IgD-negative memory B cell (primary cell): ENCODE data around the gene PM20D2. TPM values are rescaled to one million over a fixed set of nuclear protein-coding genes. Genes with fewer than 3 reads are reported as not detected.
A peak's percentile ranks its signal among the peaks of the same experiment; 100 is the strongest.
"Not testable (repeated sequence)": the region's sequence is repeated elsewhere in the genome, so short reads cannot be mapped to it uniquely, and the experiment has no call there.

Experiments used
- H3K27ac Mint-ChIP-seq, 3 donors: one replicate each; pipeline ENCODE4 v1.8.0; 2020 to 2022; ENCODE audit warnings: mild to moderate bottlenecking in 3 of 3, mixed read lengths in 3 of 3, moderate library complexity in 1 of 3
- H3K27me3 Mint-ChIP-seq: one replicate; pipeline ENCODE4 v1.8.0; 2021; ENCODE audit warnings: mixed read lengths
- H3K36me3 Mint-ChIP-seq: one replicate; pipeline ENCODE4 v1.8.0; 2020; ENCODE audit warnings: mild to moderate bottlenecking, mixed read lengths
- H3K4me1 Mint-ChIP-seq, 3 donors: one replicate each; pipeline ENCODE4 v1.8.0; 2020 to 2022; ENCODE audit warnings: mixed read lengths in 3 of 3, mild to moderate bottlenecking in 1 of 3
- H3K4me3 Mint-ChIP-seq, 4 donors: one replicate each; pipeline ENCODE4 v1.8.0; 2020 to 2022; ENCODE audit warnings: mild to moderate bottlenecking in 4 of 4, mixed read lengths in 4 of 4, moderate library complexity in 3 of 4
- H3K9me3 Mint-ChIP-seq, 3 donors: one replicate each; pipeline ENCODE4 v1.8.0; 2020 to 2021; ENCODE audit warnings: mixed read lengths in 3 of 3, mild to moderate bottlenecking in 1 of 3
- polyA plus RNA-seq: library from polyadenylated mRNA; unstranded; fragments of 300-500 nt; fragmentation: Illumina TruSeq; gene quantifications from one replicate; pipeline ENCODE4 v1.2.3, GENCODE V29; 2021

Gene PM20D2, protein sequence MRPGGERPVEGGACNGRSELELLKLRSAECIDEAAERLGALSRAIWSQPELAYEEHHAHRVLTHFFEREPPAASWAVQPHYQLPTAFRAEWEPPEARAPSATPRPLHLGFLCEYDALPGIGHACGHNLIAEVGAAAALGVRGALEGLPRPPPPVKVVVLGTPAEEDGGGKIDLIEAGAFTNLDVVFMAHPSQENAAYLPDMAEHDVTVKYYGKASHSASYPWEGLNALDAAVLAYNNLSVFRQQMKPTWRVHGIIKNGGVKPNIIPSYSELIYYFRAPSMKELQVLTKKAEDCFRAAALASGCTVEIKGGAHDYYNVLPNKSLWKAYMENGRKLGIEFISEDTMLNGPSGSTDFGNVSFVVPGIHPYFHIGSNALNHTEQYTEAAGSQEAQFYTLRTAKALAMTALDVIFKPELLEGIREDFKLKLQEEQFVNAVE
- polyA plus RNA-seq = 16.0 TPM

DNA sequence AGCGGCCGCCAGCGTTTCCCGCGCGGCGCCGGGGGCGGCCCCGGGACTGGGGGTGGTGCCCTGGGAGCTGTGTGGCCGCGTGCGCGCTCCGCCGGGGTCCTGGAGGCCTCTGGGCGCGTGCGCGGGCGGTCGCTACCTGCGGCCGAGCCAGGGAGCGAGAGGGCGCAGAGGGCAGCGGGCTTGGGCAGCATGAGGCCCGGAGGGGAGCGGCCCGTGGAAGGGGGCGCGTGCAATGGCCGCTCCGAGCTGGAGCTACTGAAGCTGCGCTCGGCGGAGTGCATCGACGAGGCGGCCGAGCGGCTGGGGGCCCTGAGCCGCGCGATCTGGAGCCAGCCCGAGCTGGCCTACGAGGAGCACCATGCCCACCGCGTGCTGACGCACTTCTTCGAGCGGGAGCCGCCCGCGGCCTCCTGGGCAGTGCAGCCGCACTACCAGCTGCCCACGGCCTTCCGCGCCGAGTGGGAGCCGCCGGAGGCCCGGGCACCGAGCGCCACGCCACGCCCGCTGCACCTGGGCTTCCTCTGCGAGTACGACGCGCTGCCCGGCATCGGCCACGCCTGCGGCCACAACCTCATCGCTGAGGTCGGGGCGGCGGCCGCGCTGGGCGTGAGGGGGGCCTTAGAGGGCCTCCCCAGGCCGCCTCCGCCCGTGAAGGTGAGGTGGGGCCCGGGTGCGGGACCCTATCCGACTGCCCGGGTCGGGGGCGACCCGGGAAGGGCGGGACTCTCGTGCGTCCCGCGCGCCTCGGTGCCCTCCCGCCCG is at the start of gene PM20D2:
Gene PM20D2, plus strand, starts transcription at position 100 of the 762 bp plus-strand sequence. Its CDS starts 90 bp downstream, at position 190.
- Mint-ChIP-seq H3K4me1 (peaks cover 19 to 34% (median 30%) of the 10 kb centered on the region in 3 donors), H3K27me3 (no peaks in the 10 kb centered on the region), H3K36me3 (peaks cover 5% of the 10 kb centered on the region), H3K9me3 (no peaks in the 10 kb centered on the region), H3K27ac (peak within 1 kb of the TSS; percentile 18 to 95 (median 83)), H3K4me3 (peak within 1 kb of the TSS; percentile 93 to 98 (median 96))

DNA sequence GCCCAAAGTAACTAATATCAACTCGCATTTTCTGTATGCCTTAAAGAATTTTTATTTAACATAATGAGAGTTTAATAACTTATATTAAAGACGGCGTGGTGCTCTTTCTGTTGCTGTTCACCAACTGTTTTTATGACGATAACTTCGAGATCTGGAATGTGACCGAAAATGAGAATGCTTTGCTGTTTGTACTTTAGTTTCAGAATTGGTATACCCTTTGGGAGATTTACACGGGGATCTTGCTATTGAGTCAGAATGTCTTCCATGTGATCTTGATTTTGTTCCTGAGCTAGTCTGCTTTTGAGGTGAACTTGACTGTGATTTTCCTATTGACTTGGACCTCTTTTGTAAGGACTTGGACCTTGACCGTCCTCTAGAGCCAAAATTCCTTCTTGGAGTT is 47.4 kb upstream of the PM20D2 start:
- Mint-ChIP-seq H3K4me1 (peaks cover 0 to 8% (median 3%) of the 10 kb centered on the region in 3 donors), H3K27ac (no peak overlapping the region), H3K9me3 (no peaks in the 10 kb centered on the region), H3K36me3 (peaks cover 2% of the 10 kb centered on the region), H3K4me3 (no peak overlapping the region), H3K27me3 (no peaks in the 10 kb centered on the region)

DNA sequence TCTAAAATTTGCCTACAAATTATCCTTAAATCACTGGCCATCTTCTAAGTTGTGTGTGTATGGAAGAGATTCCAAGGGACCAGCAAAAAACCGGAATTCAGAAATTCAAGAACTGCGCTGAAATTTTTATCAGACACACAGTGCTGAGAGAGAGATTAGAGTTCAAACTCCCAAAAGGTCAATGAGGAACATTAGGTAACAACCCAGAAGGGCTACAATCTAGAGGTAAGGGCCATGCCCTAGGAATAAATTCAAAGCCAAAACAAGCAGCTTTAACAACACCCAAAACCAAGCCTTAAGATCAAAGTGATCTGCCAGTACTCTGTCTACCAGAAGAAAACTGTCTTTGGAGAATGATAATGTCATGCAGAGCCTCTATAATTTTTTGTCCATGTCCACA is 45.7 kb upstream of the PM20D2 start:
- Mint-ChIP-seq H3K4me3 (no peak overlapping the region), H3K27ac (no peak overlapping the region), H3K27me3 (no peaks in the 10 kb centered on the region), H3K36me3 (peaks cover 2% of the 10 kb centered on the region), H3K4me1 (peaks cover 0 to 8% (median 3%) of the 10 kb centered on the region in 3 donors), H3K9me3 (no peaks in the 10 kb centered on the region)

DNA sequence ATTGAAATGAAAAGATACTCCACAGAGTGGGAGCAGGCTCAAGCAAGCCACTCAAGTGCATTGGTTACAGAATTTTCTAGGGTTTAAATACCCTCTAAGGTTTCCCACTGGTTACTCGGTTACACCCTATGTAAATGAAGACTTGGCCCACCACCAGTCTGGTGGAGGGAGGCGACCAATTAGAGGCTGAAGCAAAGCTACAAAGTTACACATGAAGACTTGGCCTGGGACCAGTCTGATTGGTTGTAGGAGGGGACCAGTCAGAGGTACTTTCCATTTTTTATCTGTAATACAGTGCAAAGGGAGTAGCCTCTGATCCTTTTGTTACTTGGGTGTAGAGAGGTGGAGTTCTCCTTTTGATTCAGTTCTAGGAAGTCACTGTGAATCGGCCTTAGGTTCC is 35.6 kb upstream of the PM20D2 start:
- no peaks in the 10 kb centered on the region for H3K27me3 Mint-ChIP-seq
- H3K27ac Mint-ChIP-seq = no peak overlapping the region
- no peak overlapping the region for H3K4me3 Mint-ChIP-seq
- peaks cover 4% of the 10 kb centered on the region for H3K36me3 Mint-ChIP-seq
- H3K4me1 Mint-ChIP-seq = no peaks in the 10 kb centered on the region
- no peaks in the 10 kb centered on the region for H3K9me3 Mint-ChIP-seq

DNA sequence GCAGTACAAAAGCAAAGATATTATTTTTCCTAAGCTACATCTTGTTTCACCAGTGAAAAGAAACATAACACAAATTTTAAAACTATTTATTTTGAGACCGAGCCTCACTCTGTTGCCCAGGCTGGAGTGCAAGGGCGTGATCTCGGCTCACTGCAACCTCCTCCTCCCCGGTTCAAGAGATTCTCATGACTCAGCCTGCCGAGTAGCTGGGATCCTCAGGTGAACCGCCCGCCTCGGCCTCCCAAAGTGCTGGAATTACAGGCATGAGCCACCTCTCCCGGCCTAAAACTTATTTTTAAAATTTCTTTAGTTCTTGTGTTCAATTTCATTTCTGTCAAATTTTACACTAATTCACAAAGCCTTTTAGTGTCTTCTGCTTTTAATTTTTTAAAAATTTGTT is 33.9 kb upstream of the PM20D2 start:
- H3K9me3 Mint-ChIP-seq = no peaks in the 10 kb centered on the region
- peaks cover 3% of the 10 kb centered on the region for H3K36me3 Mint-ChIP-seq
- H3K4me1 Mint-ChIP-seq = peaks cover 2 to 3% (median 2%) of the 10 kb centered on the region in 3 donors
- no peak overlapping the region for H3K27ac Mint-ChIP-seq
- no peak overlapping the region for H3K4me3 Mint-ChIP-seq
- peaks cover 2% of the 10 kb centered on the region for H3K27me3 Mint-ChIP-seq

DNA sequence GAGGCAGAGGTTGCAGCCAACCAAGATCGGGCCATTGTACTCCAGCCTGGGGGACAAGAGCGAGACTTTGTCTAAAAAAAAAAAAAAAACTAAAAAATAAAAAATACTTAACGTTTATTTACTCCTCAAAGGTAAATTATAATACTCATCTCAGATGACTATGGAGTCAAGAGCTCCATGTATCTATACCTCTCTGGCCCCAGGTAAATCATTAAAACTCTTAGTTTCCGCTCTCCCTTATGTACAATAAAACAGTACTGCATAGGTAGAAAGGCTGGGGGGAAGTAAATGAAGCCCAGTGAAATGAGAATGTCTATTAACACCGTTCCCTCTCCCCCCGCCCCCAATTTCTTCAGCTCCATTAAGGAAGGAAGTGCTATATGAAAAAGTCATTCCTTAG is 29.2 kb upstream of the PM20D2 start:
- H3K4me3 Mint-ChIP-seq = peak overlapping the region; percentile 84 to 95 (median 88)
- H3K36me3 Mint-ChIP-seq = peaks cover 2% of the 10 kb centered on the region
- H3K9me3 Mint-ChIP-seq = no peaks in the 10 kb centered on the region
- peaks cover 5% of the 10 kb centered on the region for H3K27me3 Mint-ChIP-seq
- H3K4me1 Mint-ChIP-seq = peaks cover 6 to 7% (median 6%) of the 10 kb centered on the region in 3 donors
- peak overlapping the region in 1 of 3 donors; percentile 23 for H3K27ac Mint-ChIP-seq

DNA sequence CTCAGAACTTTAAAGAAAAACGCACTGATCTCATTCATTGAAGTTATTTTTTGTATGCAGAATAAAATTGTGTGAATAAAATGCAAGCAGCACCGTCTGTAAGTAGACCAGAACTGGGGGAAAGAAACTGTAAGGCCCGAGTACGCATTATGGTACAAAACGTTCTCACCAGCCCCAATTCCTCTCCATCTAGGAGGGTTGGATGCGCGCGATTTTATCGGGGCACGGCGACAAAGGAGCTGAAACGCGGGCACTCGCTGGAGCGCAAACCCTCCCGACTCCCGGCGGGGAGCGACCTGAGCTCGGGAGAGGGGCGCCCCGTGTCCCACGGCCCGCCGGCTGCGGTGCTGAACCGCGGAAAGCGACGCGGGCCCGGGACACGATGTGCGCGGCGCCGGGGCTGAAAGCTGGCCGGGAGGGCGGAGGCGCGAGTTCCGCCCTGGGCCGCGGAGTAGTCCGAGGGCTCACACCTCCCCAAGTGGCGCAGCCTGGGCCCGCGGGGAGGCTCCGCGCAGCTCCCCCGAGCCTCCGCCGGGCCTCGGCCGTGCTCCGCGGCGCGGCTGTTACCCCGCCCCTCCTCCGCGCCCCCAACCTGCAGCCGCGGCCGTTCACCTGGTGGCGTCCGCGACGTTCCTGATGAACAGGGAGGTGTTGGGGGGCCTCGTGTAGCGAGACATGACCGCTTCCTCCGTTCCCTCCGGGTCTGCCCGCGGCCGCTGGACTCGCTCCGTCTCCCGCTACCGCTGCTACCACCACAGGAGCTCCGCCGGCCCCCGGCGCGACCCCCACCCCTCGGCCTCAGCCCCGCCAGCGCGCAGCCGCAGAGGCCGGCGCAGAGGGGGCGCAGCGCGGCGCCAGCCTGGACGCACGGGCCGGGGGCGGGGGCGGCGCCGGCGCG is 28.4 kb upstream of the PM20D2 start, which contains the start of gene SRSF12:
Gene SRSF12, minus strand, starts transcription at position 861 of the 898 bp plus-strand sequence. Its CDS starts 184 bp downstream, at position 677.
- peak within 1 kb of the TSS; percentile 84 to 95 (median 88) for H3K4me3 Mint-ChIP-seq
- H3K27me3 Mint-ChIP-seq = peaks cover 5% of the 10 kb centered on the region
- H3K36me3 Mint-ChIP-seq = peaks cover 2% of the 10 kb centered on the region
- peaks cover 6 to 7% (median 6%) of the 10 kb centered on the region in 3 donors for H3K4me1 Mint-ChIP-seq
- H3K9me3 Mint-ChIP-seq = no peaks in the 10 kb centered on the region
- peak within 1 kb of the TSS in 1 of 3 donors; percentile 23 for H3K27ac Mint-ChIP-seq

DNA sequence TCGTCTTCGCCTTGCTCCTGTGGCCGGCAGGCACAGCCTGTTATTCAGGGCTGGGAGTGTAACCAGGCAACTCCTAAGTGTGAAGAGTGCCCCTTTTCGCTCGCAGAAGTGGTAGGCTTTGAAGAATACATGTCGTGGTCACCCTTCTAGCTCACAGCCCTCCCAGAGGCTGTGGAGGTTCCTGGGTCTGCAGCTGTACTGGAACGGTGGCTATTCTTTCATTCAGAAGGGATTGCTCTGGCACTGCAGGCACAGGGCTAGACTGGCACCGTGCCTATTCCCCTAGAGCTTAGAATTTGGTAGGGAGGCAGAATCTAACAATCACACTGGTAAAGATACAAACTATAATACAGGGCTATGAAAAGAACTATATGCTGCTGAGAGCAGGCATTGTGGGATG is 26.9 kb upstream of the PM20D2 start:
- peaks cover 2% of the 10 kb centered on the region for H3K36me3 Mint-ChIP-seq
- no peak overlapping the region for H3K27ac Mint-ChIP-seq
- H3K4me3 Mint-ChIP-seq = peak overlapping the region; percentile 30 to 78 (median 51)
- H3K4me1 Mint-ChIP-seq = peaks cover 6 to 7% (median 6%) of the 10 kb centered on the region in 3 donors
- no peaks in the 10 kb centered on the region for H3K9me3 Mint-ChIP-seq
- H3K27me3 Mint-ChIP-seq = peaks cover 5% of the 10 kb centered on the region

DNA sequence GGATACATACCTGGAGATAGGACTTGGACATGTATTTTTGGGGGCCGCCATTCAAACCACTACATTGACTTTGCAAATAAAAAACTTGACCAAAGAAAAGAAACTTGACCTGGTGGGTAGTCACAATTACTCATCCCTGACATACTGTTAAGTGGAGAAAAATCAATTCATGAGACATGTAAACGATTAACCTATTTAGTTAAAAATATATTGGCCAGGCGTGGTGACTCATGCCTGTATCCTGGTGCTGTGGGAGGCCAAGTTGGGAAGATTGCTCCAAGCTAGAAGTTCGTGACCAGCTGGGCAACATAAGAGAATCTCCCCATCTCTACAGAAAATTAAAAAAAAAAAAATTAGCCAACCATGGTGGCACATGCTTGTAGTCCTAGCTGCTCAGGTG is 25.5 kb upstream of the PM20D2 start:
- H3K27ac Mint-ChIP-seq = no peak overlapping the region
- peak overlapping the region in 1 of 4 donors; percentile 11 for H3K4me3 Mint-ChIP-seq
- H3K4me1 Mint-ChIP-seq = peaks cover 6 to 9% (median 7%) of the 10 kb centered on the region in 3 donors
- H3K27me3 Mint-ChIP-seq = peaks cover 5% of the 10 kb centered on the region
- H3K36me3 Mint-ChIP-seq = peaks cover 3% of the 10 kb centered on the region
- H3K9me3 Mint-ChIP-seq = peaks cover 0 to 2% (median 0%) of the 10 kb centered on the region in 3 donors

DNA sequence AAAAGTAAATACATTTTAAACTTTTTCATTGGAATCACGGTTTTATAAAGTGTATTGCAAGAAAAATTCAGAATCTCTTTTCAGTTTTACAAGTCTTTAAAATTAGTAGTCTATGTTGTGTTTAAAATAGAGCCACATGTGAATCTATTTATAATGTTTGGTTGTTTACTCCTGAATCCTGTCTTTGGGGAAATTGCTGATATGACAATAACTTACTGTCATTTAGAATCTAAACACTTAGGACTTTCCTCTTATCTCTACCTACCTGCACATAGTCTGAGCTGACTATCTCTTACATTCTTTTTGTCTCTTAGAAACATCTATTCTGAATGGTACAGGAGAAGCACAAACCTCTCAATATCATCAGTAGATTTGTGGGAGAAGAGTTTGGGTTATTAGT is 23.9 kb upstream of the PM20D2 start:
- peaks cover 0 to 2% (median 0%) of the 10 kb centered on the region in 3 donors for H3K9me3 Mint-ChIP-seq
- H3K27ac Mint-ChIP-seq = peak overlapping the region in 1 of 3 donors; percentile 47
- peaks cover 3 to 6% (median 4%) of the 10 kb centered on the region in 3 donors for H3K4me1 Mint-ChIP-seq
- peaks cover 3% of the 10 kb centered on the region for H3K27me3 Mint-ChIP-seq
- no peak overlapping the region for H3K4me3 Mint-ChIP-seq
- peaks cover 3% of the 10 kb centered on the region for H3K36me3 Mint-ChIP-seq

DNA sequence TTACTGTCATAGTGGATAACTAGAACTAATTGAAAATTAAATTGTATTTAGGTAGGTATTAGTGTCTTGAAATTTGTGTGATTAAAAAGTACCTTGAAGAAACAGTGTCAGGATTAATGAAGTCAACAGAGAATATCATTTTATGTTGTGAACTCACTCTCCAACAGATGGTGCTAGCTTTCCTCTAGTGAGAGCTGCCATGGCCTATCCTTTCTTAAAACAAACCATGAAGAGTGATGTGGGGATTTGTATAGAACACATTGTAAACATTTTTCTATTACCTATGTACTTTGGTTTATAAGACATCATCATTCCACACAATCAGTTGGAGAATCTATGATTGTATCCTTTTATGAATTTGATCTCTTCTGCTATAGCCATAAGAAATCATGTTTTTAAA is 23.2 kb upstream of the PM20D2 start:
- no peak overlapping the region for H3K27ac Mint-ChIP-seq
- H3K4me1 Mint-ChIP-seq = peaks cover 0 to 3% (median 0%) of the 10 kb centered on the region in 3 donors
- peaks cover 0 to 2% (median 0%) of the 10 kb centered on the region in 3 donors for H3K9me3 Mint-ChIP-seq
- H3K4me3 Mint-ChIP-seq = no peak overlapping the region
- H3K36me3 Mint-ChIP-seq = peaks cover 3% of the 10 kb centered on the region
- no peaks in the 10 kb centered on the region for H3K27me3 Mint-ChIP-seq

DNA sequence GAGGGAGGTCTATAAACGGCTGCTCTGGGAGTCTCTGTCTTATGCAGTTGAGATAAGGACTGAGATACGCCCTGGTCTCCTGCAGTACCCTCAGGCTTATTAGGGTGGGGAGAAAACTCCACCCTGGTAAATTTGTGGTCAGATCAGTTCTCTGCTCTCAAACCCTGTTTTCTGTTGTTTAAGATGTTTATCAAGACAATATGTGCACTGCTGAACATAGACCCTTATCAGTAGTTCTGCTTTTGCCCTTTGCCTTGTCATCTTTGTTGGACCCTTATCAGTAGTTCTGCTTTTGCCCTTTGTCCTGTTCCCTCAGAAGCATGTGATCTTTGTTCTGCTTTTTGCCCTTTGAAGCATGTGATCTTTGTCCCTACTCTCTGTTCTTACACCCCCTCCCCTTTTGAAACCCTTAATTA is 17.6 kb upstream of the PM20D2 start:
- Mint-ChIP-seq H3K4me3 (peak overlapping the region in 1 of 4 donors; percentile 35), H3K27ac (peak overlapping the region in 1 of 3 donors; percentile 27)
- not testable (repeated sequence) for H3K36me3 Mint-ChIP-seq, H3K4me1 Mint-ChIP-seq, H3K9me3 Mint-ChIP-seq, H3K27me3 Mint-ChIP-seq

DNA sequence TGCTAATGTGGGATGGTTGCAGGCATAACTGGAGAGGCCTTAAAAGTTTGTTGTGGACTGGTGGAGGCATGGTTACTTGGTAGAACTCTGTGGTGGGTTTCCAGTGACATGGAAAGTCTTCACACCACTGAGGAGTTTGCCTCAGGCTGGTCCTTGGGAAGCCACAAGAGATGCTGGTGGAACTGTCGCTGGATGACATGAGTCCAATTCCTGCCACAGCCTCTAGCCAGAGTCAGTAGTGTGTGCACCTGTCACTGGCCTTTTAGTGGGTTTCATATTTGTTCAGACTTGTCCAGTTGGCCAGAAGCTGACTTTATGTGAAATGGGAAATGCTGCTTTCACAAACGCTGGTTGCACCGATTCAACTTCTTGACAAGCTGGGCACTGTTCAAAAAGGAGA is 14.3 kb upstream of the PM20D2 start:
- peaks cover 0 to 4% (median 0%) of the 10 kb centered on the region in 3 donors for H3K4me1 Mint-ChIP-seq
- H3K36me3 Mint-ChIP-seq = no peaks in the 10 kb centered on the region
- no peaks in the 10 kb centered on the region for H3K27me3 Mint-ChIP-seq
- no peak overlapping the region for H3K27ac Mint-ChIP-seq
- H3K9me3 Mint-ChIP-seq = peaks cover 0 to 5% (median 4%) of the 10 kb centered on the region in 3 donors
- H3K4me3 Mint-ChIP-seq = no peak overlapping the region

DNA sequence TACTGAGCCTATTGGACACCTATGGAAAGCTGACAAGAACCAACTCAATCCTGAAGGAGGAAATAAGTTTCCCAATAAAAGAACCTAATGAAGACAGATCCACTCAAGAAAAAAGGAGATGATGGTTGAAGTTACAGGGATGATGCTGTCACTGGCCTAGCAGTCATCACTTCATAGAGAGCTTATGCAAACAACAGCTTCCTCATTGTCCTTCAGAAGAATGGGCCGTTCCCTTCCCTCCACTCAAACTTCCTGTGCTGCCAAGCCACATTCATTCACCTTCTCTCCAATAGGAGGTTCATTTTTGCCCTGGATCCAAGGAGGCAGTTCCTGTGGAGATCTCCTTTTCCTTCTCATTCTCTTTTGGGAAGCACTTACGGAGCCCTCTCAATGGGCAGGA is 13.8 kb upstream of the PM20D2 start:
- H3K36me3 Mint-ChIP-seq = no peaks in the 10 kb centered on the region
- H3K27me3 Mint-ChIP-seq = no peaks in the 10 kb centered on the region

More for the DNA sequence above, 13.8 kb upstream of the PM20D2 start:
- Mint-ChIP-seq H3K9me3 (peaks cover 0 to 5% (median 4%) of the 10 kb centered on the region in 3 donors), H3K4me3 (no peak overlapping the region), H3K4me1 (peaks cover 0 to 4% (median 0%) of the 10 kb centered on the region in 3 donors), H3K27ac (no peak overlapping the region)
